Ishikawa (cell line): ENCODE measurements around the gene MCF2L.

ENCODE experiments used
- CREB1 ChIP-seq: IDR thresholded peaks from 2 replicates; pipeline ENCODE4 v1.6.1; 2012; ENCODE audit warnings: low read depth
- EGR1 ChIP-seq: IDR thresholded peaks from 2 replicates; pipeline ENCODE4 v1.6.1; 2012
- EP300 ChIP-seq: IDR thresholded peaks from 2 replicates; pipeline ENCODE4 v1.6.1; 2012; ENCODE audit warnings: borderline replicate concordance
- FOXM1 ChIP-seq: IDR thresholded peaks from 2 replicates; pipeline ENCODE4 v1.6.1; 2012; ENCODE audit warnings: low read depth, borderline replicate concordance
- NFIC ChIP-seq: IDR thresholded peaks from 2 replicates; pipeline ENCODE4 v1.6.1; 2012
- RAD21 ChIP-seq: IDR thresholded peaks from 2 replicates; pipeline ENCODE4 v1.6.1; 2012; ENCODE audit warnings: low read depth
- TCF12 ChIP-seq: IDR thresholded peaks from 2 replicates; pipeline ENCODE4 v1.6.1; 2012; ENCODE audit warnings: low read depth
- TEAD4 ChIP-seq: IDR thresholded peaks from 2 replicates; pipeline ENCODE4 v1.6.1; 2012
- YY1 ChIP-seq: IDR thresholded peaks from 2 replicates; pipeline ENCODE4 v1.6.1; 2012; ENCODE audit warnings: low read depth
- ZBTB7A ChIP-seq: IDR thresholded peaks from 2 replicates; pipeline ENCODE4 v1.6.1; 2012; ENCODE audit warnings: low read depth
- TF ChIP-seq, protein P1 (sequence below): IDR thresholded peaks from 2 replicates; pipeline ENCODE4 v1.6.1; 2012
- TF ChIP-seq, protein P2 (sequence below): IDR thresholded peaks from 2 replicates; pipeline ENCODE4 v1.6.1; 2012; ENCODE audit warnings: low read depth, mild to moderate bottlenecking

DNA sequence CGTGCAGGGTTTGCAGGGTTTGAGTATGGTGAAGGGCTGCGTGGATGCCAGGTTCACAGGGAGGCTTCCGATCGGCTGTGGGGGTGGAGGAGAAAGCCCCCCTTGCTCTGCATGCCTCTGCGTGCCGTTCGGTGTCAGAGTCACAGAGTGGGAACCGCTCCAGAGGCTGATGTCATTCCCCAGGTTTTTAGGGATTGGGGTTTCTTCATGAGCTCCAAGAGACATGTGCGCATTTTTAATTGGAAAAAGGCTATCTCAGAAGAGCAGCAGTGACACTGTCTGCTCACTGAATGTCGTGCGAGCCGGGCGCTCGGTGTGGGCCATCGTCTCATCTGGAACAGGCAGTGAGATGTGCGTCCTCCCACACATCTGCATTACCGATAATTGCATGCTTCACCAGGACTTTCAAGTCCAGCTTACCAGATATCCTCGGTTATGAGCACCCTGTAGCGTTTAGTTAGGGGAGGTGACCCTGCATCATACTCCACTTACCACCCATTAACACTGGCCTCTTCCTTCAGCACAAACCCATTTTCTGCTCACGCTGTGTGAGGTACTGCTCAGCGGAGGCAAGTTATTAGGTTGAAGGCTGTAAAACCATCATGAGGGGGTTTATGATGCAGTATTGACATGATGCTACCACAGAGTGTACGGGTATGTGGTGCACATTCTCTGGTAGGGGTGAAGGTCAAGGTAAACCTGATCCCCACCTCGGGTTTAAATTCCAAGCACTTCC lies 1.7 kb downstream of the MCF2L start:
- TF ChIP-seq YY1 = no peak
- TF ChIP-seq NFIC = no peak
- TF ChIP-seq EP300 = no peak
- TF ChIP-seq TCF12 = no peak
- TF ChIP-seq, protein P1, sequence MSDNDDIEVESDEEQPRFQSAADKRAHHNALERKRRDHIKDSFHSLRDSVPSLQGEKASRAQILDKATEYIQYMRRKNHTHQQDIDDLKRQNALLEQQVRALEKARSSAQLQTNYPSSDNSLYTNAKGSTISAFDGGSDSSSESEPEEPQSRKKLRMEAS = no peak
- no peak for TF ChIP-seq RAD21
- no peak for TF ChIP-seq TEAD4
- TF ChIP-seq, protein P2, sequence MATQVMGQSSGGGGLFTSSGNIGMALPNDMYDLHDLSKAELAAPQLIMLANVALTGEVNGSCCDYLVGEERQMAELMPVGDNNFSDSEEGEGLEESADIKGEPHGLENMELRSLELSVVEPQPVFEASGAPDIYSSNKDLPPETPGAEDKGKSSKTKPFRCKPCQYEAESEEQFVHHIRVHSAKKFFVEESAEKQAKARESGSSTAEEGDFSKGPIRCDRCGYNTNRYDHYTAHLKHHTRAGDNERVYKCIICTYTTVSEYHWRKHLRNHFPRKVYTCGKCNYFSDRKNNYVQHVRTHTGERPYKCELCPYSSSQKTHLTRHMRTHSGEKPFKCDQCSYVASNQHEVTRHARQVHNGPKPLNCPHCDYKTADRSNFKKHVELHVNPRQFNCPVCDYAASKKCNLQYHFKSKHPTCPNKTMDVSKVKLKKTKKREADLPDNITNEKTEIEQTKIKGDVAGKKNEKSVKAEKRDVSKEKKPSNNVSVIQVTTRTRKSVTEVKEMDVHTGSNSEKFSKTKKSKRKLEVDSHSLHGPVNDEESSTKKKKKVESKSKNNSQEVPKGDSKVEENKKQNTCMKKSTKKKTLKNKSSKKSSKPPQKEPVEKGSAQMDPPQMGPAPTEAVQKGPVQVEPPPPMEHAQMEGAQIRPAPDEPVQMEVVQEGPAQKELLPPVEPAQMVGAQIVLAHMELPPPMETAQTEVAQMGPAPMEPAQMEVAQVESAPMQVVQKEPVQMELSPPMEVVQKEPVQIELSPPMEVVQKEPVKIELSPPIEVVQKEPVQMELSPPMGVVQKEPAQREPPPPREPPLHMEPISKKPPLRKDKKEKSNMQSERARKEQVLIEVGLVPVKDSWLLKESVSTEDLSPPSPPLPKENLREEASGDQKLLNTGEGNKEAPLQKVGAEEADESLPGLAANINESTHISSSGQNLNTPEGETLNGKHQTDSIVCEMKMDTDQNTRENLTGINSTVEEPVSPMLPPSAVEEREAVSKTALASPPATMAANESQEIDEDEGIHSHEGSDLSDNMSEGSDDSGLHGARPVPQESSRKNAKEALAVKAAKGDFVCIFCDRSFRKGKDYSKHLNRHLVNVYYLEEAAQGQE = no peak
- no peak for TF ChIP-seq CREB1
- no peak for TF ChIP-seq EGR1
- TF ChIP-seq ZBTB7A = no peak
- no peak for TF ChIP-seq FOXM1
